Hepatocyte (in vitro differentiated cells): Measurements from ENCODE around the gene CSH2.

ENCODE experiments used
- CTCF ChIP-seq: fragments of 200-600 bp; sonication (generic); IDR thresholded peaks from 2 replicates; pipeline ENCODE4 v1.5.1; 2016; ENCODE audit warnings: antibody characterized with exemption, mild to moderate bottlenecking; ENCODE audit not compliant: poor library complexity
- EZH2 ChIP-seq: fragments of 200-600 bp; sonication (generic); IDR thresholded peaks from 2 replicates; pipeline ENCODE4 v1.6.1; 2016; ENCODE audit warnings: antibody characterized with exemption, mild to moderate bottlenecking, borderline replicate concordance
- EZH2phosphoT487 ChIP-seq: fragments of 200-600 bp; sonication (generic); IDR thresholded peaks from one replicate; pipeline ENCODE4 v1.6.1; 2018; ENCODE audit warnings: antibody characterized with exemption, mild to moderate bottlenecking, low read depth, moderate library complexity; ENCODE audit not compliant: unreplicated experiment, severe bottlenecking

DNA sequence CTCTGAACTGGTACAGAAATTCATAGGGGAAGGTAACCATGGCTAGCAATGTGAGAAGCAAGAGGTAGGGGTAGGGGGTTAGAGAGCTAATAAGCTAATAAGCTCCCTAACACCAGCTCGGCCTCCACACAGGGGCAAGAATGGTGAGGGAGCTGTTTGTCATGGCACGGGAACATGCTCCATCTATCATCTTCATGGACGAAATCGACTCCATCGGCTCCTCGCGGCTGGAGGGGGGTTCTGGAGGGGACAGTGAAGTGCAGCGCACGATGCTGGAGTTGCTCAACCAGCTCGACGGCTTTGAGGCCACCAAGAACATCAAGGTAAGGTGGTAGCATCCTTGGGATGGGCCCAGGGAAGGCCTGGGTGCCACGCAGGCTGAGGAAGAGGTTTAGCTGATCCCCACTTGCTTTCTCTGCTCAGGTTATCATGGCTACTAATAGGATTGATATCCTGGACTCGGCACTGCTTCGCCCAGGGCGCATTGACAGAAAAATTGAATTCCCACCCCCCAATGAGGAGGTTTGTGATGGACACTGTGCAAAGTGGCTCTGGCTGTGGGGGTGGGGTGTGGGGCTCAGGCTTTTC, 42.5 kb downstream of the CSH2 start:
- TF ChIP-seq CTCF = no peak
- no peak for TF ChIP-seq EZH2
- TF ChIP-seq EZH2phosphoT487 = no peak
